Measurements from ENCODE around the gene MYH16.
"Not testable (repeated sequence)": the region's sequence is repeated elsewhere in the genome, so short reads cannot be mapped to it uniquely, and the experiment has no call there.

Gene MYH16

DNA sequence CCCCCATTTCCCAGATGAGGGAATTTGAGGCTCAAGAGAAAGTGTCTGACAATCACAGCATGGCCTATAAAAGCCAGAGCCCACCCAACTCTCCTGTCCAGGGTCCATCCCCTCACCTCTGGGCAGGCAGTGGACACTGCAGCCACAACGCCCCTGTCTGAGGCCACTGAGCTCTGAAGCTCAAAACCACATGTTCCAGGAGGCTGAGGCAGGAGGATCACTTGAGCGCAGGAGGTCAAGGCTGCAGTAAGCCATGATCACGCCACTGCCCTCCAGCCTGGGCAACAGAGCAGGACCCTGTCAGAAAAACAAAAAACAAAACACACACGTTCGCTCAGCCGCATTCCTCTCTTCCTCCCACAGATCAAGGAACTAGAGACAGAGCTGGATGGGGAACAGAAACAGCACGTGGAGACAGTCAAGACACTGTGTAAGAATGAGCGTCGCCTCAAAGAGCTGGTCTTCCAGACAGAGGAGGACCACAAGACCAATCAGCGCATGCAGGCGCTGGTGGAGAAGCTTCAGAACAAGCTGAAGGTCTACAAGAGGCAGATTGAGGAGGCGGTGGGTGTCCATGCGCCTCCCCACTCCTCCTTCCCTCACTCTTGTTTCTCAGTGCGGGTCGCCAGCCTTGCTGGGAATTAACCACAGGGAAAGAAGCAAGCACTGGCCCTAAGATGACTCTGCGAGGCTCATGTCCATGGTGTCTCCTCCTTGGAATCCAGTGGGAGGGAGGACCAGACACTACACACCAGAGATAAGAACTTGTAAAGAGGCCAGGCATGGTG is 33.0 kb downstream of the MYH16 start:
- no peak for DNase-seq (ENCODE audit: low spot score)

DNA sequence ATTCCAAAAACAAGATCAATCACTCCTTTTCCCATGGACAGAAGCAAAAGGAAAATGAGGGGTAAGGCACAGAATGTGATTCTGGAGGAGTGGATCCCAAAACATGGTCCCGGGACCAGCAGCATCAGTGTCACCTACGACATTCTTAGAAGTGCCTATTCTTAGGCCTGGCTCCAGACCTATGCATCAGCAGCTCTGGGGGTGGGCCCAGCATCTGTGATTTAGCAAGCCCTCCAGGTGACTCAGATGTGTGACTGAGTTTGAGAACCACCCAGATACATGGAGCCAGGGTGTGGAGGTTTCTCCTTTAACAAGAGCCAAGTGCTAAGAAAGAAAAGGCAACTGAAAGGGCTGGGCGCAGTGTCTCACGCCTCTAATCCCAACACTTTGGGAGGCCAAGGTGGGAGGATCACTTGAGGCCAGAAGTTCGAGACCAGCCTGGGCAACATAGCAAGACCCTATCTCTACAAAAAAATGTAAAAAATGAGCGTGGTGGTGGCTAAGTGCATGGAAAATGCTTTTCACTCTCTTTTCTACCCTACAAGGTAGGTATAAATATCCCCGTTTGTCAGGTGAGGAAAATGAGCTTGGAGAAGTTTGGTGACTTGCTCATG is 35.9 kb downstream of the MYH16 start:
- DNase-seq (ENCODE audit: low spot score) = no peak

GRCh38 chr7:99309111-99309510 is 36.5 kb downstream of the MYH16 start:
- no peak for DNase-seq (ENCODE audit: low spot score)

DNA sequence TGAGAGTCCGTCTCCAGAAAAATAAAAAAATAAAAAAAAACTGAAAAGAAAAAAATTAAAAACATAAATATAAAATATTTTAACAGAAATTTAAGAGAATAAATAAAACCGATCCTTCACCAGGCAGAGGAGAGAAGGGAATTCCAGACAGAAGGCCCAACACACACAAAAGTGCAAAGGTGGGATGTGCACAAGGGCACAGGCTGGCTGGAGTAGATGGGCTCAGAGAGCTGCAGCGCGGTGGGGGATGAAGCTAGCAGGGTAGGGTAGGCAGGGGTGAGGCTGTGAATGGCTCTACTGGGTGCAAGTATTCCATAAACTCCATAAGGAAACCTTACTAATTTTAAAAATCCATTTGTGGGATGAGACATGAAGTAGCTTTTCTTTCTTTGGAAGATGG is 37.4 kb downstream of the MYH16 start:
- no peak for DNase-seq (ENCODE audit: low spot score)

- no peak for DNase-seq (ENCODE audit: low spot score)
Observed at GRCh38 chr7:99311702-99312101, 39.1 kb downstream of the MYH16 start.

DNA sequence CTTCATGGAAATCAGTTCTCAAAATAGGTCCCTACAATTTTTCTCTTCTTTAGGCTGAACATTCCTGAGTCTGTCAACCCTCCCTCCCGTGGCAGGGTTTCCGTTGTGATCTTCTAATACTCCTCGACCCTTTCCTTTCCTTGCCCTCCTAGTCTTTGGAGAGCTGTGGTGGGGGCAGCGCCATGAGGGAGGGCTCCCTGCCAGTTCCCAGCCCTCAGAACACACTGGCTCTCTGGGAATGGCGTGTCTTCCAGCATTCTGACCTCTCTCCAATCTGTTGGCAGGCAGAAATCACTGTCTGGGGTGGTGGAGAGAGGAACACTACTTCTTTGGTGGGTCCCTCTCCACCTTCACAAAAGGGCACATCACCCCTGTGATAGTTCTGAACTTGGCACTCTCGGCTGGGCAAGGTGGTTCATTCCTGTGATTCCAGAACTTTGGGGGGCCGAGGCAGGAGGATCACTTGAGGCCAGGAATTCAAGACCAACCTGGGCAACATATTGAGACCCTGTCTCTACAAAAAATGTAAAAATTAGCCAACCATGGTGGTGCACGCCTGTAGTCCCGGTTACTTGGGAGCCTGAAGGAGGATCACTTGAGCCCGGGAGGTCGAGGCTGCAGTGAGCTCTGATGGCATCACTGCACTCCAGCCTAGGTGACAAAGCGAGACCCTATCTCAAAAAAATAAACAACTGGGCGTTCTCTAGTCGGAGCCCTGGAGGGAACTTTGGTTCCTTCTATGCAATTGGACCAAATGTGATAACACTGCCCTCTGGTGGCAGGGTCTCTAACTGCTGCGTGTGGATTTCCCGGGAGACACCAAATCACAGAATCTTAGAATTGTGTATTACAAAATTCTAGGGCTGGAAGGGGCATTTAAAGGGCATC is 39.9 kb downstream of the MYH16 start:
- DNase-seq (ENCODE audit: low spot score) = peak; percentile 65

DNA sequence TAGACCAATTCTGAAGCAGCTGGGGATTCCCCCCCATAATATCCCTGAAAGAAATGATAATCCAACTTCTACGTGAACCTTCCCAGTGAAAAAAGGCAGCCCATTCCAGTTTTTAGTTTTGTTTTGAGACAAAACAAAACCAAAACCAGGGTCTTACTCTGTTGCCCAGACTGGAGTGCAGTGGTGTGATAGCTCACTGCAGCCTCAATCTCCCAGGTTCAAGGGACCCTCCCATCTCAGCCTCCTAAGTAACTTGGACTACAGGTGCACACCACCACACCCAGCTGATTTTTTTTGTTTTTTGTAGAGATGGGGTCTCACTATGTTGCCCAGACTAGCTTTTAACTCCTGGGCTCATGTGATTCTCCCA is 40.5 kb downstream of the MYH16 start:
- no peak for DNase-seq (ENCODE audit: low spot score)

- no peak for DNase-seq (ENCODE audit: low spot score)
Observed at GRCh38 chr7:99314504-99314903, 41.9 kb downstream of the MYH16 start.

DNA sequence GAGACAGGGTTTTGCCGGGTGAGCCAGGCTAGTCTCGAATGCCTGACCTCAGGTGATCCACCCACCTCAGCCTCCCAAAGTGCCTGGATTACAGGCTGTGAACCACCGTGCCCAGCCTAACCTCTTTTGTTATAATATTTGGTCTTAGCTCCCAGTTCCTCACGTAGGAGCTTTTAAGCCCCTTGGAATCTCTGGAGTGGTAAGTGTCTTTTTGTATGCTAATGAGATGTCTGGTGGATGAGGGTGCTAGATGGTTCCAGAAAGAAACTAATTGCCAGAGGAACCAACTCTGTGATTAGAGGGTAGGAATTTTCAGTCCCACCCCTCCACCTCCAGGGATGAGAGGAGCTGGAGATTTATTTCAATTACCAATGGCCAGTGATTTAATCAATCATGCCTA is 47.7 kb downstream of the MYH16 start:
- no peak for DNase-seq (ENCODE audit: low spot score)

GRCh38 chr7:99322659-99323058 is 50.0 kb downstream of the MYH16 start:
- DNase-seq (ENCODE audit: low spot score) = not testable (repeated sequence)

- no peak for DNase-seq (ENCODE audit: low spot score)
Observed at GRCh38 chr7:99324559-99324958, 51.9 kb downstream of the MYH16 start.

DNA sequence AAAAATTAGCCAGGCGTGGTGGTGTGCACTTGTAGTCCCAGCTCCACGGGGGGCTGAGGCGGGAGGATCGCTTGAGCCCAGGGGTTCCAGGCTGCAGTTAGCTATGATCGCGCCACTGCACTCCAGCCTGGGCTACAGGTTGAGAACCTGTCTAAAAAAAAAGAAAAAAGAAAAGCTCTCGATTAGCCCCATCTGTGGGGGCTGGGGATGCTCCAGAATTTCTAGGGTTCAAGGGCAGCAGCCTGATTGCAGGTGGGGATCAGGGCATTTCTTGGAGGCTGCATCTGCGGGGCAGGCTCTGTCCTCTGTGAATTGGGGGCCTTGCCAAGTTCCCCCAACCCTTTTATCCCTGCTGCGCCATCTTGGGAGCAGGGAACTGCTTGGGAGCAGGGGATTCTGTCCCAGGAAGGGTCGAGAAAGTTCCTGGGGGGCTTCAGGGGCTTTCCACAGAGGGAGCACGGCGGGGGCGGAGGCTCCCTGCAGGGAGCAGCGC is 52.4 kb downstream of the MYH16 start:
- no peak for DNase-seq (ENCODE audit: low spot score)

DNA sequence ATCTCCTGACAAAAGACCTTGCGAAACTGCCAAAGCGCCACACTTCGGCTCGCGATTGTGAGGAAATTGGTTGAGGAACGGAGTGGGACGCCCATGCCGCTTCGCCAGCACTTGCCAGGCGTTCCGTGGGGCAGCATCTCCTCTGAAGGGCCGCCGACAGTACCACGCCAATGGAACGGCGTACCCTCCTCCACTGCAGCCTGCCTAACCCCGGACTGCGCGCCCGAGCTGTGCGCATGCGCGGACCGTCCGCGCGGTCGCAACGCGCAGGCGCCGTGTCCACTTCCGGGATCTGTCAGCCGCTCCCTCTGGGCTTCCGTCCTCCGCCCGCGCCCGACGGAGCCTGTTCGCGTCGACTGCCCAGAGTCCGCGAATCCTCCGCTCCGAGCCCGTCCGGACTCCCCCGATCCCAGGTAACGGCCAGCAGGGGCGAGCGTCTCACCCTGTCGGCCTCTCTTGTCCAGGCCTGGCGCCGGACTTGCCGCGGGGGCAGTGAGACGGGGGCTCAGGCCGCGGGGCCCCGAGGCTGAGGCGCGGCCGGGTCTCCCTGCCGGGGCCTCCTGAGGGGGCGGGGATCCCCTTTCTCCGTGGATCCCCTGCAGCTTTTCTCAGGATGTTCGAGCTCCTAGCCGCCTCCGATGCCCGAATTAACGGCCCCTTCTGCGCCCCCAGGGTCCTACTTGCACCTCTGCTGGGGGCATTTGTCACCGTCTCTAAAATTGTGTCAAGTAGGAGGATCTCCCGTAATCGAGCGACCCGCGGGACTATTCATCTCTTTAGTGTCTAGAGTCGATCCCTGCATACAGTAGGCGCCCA is 53.2 kb downstream of the MYH16 start, which contains the start of gene ARPC1A:
Gene ARPC1A, plus strand, starts transcription at position 307 of the 816 bp plus-strand sequence. CDS start 7,456 bp downstream, outside the sequence.
- peak; percentile 90 for DNase-seq (ENCODE audit: low spot score)

- DNase-seq (ENCODE audit: low spot score) = no peak
Observed at GRCh38 chr7:99326408-99326782, 53.8 kb downstream of the MYH16 start.

GRCh38 chr7:99330314-99330961 is 57.8 kb downstream of the MYH16 start:
- not testable (repeated sequence) for DNase-seq (ENCODE audit: low spot score)

GRCh38 chr7:99331002-99331401 is 58.4 kb downstream of the MYH16 start:
- no peak for DNase-seq (ENCODE audit: low spot score)

DNA sequence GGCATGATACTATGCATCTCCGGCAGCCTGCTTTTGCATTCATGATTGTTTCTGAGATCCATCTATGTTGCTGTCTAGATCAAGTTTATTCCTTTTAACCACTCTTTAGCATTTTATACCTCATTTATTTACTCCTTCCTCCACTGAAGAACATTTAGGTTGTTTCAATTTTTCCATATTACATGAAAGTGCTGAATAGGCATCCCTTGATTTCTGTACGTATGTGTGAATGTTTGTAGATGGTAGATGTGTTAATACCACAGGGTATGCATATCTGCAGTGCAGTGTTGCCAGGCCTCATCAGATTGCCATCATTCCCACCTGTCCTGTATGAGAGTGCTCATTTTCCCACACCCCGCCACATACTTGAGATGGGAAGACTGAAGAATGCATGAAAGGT is 67.0 kb downstream of the MYH16 start:
- no peak for DNase-seq (ENCODE audit: low spot score)

GRCh38 chr7:99340659-99341058 is 68.0 kb downstream of the MYH16 start:
- no peak for DNase-seq (ENCODE audit: low spot score)

GRCh38 chr7:99344061-99344647 is 71.5 kb downstream of the MYH16 start:
- no peak for DNase-seq (ENCODE audit: low spot score)

- DNase-seq (ENCODE audit: low spot score) = not testable (repeated sequence)
Observed at GRCh38 chr7:99350641-99351040, 78.0 kb downstream of the MYH16 start.

DNA sequence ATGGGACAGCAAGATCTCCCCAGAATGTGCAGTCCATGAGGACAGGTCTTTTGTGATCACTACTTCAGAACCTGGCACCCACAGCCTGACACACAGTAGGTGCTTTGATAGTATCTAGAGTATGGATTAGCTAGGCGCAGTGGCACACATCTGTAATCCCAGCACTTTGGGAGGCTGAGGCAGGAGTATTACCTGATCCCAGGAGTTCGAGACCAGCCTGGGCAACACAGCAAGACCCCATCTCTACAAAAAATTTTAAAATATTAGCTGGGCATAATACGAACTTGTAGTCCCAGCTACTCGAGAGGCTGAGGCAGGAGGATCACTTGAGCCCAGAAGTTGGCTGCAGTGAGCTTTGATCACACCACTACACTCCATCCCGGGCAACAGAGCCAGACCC is 79.6 kb downstream of the MYH16 start:
- no peak for DNase-seq (ENCODE audit: low spot score)
